Activated B cell treated with CpG ODN at 0.5 μM for 24 hours (primary cell): Measurements from ENCODE around the gene IQSEC1. TPM values are rescaled to one million over a fixed set of nuclear protein-coding genes. Genes with fewer than 3 reads are reported as not detected.

Experiments
- ATAC-seq: fragments of 200-7000 bp; cut with Tn5 transposase; one replicate; pipeline ENCODE4 v1.10.0; 2021; ENCODE audit warnings: low read depth, mild to moderate bottlenecking, moderate library complexity
- CTCF ChIA-PET: fragments of 350-600 bp; sonication (Branson Sonifier 250); formaldehyde crosslinking; loops from one replicate; lab custom pipeline; 2021; ENCODE audit warnings: antibody characterized with exemption; lab: Charles Lee
- POLR2A ChIA-PET: fragments of 350-600 bp; sonication (Branson Sonifier 250); formaldehyde crosslinking; loops from one replicate; lab custom pipeline; 2021; ENCODE audit warnings: antibody characterized with exemption; lab: Charles Lee
- DNase-seq: peaks from one replicate; pipeline ENCODE4 v3.0.0; 2022
- H3K27ac Mint-ChIP-seq: one replicate; pipeline ENCODE4 v1.8.0; 2020; ENCODE audit warnings: mixed read lengths
- H3K27me3 Mint-ChIP-seq: one replicate; pipeline ENCODE4 v1.8.0; 2021; ENCODE audit warnings: mixed read lengths
- H3K36me3 Mint-ChIP-seq: one replicate; pipeline ENCODE4 v1.8.0; 2021; ENCODE audit warnings: low read depth, mixed read lengths
- H3K4me1 Mint-ChIP-seq: one replicate; pipeline ENCODE4 v1.8.0; 2021; ENCODE audit warnings: mixed read lengths
- H3K4me3 Mint-ChIP-seq: one replicate; pipeline ENCODE4 v1.8.0; 2020; ENCODE audit warnings: mild to moderate bottlenecking, mixed read lengths
- H3K9me3 Mint-ChIP-seq: one replicate; pipeline ENCODE4 v1.8.0; 2020; ENCODE audit warnings: mixed read lengths
- CTCF ChIP-seq: fragments of 200-600 bp; IDR thresholded peaks from one replicate; pipeline ENCODE4 v1.8.0; 2022; ENCODE audit warnings: antibody characterized with exemption, mild to moderate bottlenecking
- intact Hi-C: fragments of 100-400 bp; cut with micrococcal nuclease; formaldehyde crosslinking; loops from one replicate; pipeline ENCODE4 v1.15.1; 2024
- total RNA-seq: library from RNA; stranded (reverse); gene quantifications from 2 replicates; pipeline ENCODE4 v1.2.3, GENCODE V29; 2022

IQSEC1 gene
- total RNA-seq, 1 donor from 2014 or later = 296 TPM

- H3K36me3 Mint-ChIP-seq = peaks cover 87% of the 10 kb centered on the region
Observed at GRCh38 chr3:12902181-12902999, 170.8 kb downstream of the IQSEC1 start.

GRCh38 chr3:12901623-12902045, 171.6 kb downstream of the IQSEC1 start:
- TF ChIP-seq CTCF = no peak

More at GRCh38 chr3:12902181-12902999, 170.8 kb downstream of the IQSEC1 start:
- Mint-ChIP-seq H3K9me3 (no peaks in the 10 kb centered on the region), H3K4me1 (peaks cover 39% of the 10 kb centered on the region), H3K27me3 (no peaks in the 10 kb centered on the region), H3K4me3 (no peak overlapping the region), H3K27ac (peak overlapping the region; percentile 72)
- DNase-seq (no peak), ATAC-seq (no peak)
- TF ChIP-seq CTCF = no peak
- CTCF ChIA-PET = interaction anchor here (0.7 to 1.6 kb wide), 5 partner anchors 82 to 550 kb away, joined by 3 to 7 read pairs (median 3); no protein-coding TSS in a partner anchor
- POLR2A ChIA-PET = interaction anchor here (0.6 to 0.7 kb wide), 2 partner anchors 120 to 578 kb away, joined by 3 read pairs; partner anchors contain the start of gene HDAC11
- intact Hi-C loops = loop anchor here (5.0 kb wide), 2 partner anchors 80 to 95 kb away; no protein-coding TSS in a partner anchor

DNA sequence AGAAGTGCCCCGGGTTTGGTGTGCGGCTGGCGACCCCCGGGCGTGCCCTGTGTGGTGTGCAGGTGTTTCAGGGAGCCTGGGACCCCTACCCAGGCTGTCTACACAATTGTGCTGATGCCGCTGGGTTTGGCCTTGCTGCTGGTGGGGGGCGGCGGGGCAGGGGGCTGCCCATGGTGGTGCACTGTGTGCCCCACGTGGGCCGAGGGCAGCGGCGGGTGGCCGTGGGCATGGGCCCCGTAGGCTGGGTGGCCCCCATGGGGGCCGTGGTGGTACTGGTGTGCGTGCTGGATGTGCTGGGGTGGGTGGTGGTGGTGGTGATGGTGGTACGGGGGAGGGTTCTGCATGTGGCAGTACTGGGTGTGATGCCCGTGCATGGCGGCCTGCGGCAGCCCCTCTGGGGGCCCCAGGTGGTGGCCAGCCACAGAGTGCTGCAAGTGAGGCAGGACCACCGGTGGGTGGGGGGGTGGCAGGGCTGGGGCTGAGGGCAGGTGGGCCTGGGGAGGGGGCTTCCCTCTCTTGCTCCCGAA, 172.3 kb downstream of the IQSEC1 start:
- Mint-ChIP-seq H3K9me3 (no peaks in the 10 kb centered on the region), H3K27ac (no peak overlapping the region), H3K4me1 (peaks cover 39% of the 10 kb centered on the region), H3K36me3 (peaks cover 79% of the 10 kb centered on the region), H3K4me3 (no peak overlapping the region), H3K27me3 (no peaks in the 10 kb centered on the region)
- no peak for ATAC-seq
- DNase-seq = no peak
- ChIA-PET CTCF (interaction anchor here (0.7 to 1.6 kb wide), 3 partner anchors 86 to 552 kb away, joined by 3 to 7 read pairs (median 4); no protein-coding TSS in a partner anchor), POLR2A (no interaction called here)
- no peak for TF ChIP-seq CTCF
- intact Hi-C loops = loop anchor here (5.0 kb wide), 2 partner anchors 81 to 96 kb away; no protein-coding TSS in a partner anchor

More at GRCh38 chr3:12901623-12902045, 171.6 kb downstream of the IQSEC1 start:
- Mint-ChIP-seq H3K9me3 (no peaks in the 10 kb centered on the region), H3K4me3 (no peak overlapping the region), H3K27ac (peak overlapping the region; percentile 72), H3K4me1 (peaks cover 39% of the 10 kb centered on the region), H3K27me3 (no peaks in the 10 kb centered on the region), H3K36me3 (peaks cover 86% of the 10 kb centered on the region)
- intact Hi-C loops = loop anchor here (5.0 kb wide), 2 partner anchors 81 to 96 kb away; no protein-coding TSS in a partner anchor
- CTCF ChIA-PET = interaction anchor here (0.7 to 1.6 kb wide), 5 partner anchors 82 to 551 kb away, joined by 3 to 7 read pairs (median 3); no protein-coding TSS in a partner anchor
- DNase-seq (no peak), ATAC-seq (peak; percentile 75)
- POLR2A ChIA-PET = no interaction called here

DNA sequence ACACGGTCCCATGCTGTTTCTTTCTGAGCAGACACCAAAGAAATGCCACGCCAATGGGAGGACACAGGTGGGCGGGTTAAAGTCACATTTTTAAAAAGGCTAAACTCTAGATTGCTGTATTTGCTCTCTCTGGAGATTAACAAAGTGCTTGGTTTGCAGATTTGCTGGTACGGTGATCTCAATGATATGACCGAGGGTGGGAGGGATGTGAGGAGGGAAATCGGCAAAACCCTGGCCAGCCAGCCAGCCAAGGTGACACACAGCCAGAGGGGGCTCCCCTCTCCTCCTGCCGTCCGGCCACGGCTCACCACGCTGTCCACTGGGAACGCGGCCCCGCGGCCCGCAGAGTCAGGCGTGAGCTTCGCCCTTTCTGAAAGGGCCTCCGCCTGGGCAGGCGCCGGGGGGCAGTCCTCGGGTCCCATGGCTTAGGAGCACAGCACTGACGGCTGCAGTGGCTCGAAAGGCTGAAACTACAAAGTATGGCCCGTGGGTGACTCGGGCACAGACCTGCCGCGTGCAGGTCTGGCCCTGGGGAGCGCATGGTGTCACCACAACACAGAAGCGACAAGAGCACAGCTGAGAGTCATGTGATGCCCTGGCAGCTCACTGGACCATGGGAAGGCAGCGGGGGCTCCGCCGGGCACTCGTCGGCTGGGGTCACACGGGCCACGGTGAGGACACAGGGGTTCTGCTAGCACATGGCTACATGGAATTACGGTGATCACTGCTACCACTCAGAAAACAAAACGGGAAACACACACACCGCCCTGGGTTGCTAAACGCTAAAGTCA, 174.1 kb downstream of the IQSEC1 start:
- H3K4me1 Mint-ChIP-seq = peaks cover 35% of the 10 kb centered on the region
- CTCF ChIA-PET = no interaction called here
- no peak for ATAC-seq
- no peak overlapping the region for H3K27ac Mint-ChIP-seq
- peaks cover 62% of the 10 kb centered on the region for H3K36me3 Mint-ChIP-seq
- intact Hi-C loops = no loop called here
- POLR2A ChIA-PET = no interaction called here
- H3K4me3 Mint-ChIP-seq = no peak overlapping the region
- H3K27me3 Mint-ChIP-seq = no peaks in the 10 kb centered on the region
- H3K9me3 Mint-ChIP-seq = no peaks in the 10 kb centered on the region
- no peak for TF ChIP-seq CTCF
- DNase-seq = no peak
